HPDE6-E6E7 (cell line): Measurements from ENCODE around the gene MAFF.

ENCODE experiments used
- DNase-seq: peaks from one replicate; pipeline ENCODE4 v3.0.0; 2011; ENCODE audit warnings: missing footprints; ENCODE audit errors: extremely low spot score

The MAFF gene

GRCh38 chr22:38203855-38204514 is 2.2 kb downstream of the MAFF start:
- DNase-seq: no peak

GRCh38 chr22:38204784-38205183 is 3.0 kb downstream of the MAFF start:
- no peak for DNase-seq

- DNase-seq: no peak
Measured at GRCh38 chr22:38205261-38206128, 3.7 kb downstream of the MAFF start.

GRCh38 chr22:38207898-38208432 is 6.2 kb downstream of the MAFF start:
- DNase-seq: no peak

- DNase-seq: no peak
Measured at GRCh38 chr22:38208551-38208968, 6.8 kb downstream of the MAFF start.

- no peak for DNase-seq
Measured at GRCh38 chr22:38211556-38211955, 9.8 kb downstream of the MAFF start.

GRCh38 chr22:38212442-38212841 is 10.6 kb downstream of the MAFF start:
- DNase-seq: no peak

GRCh38 chr22:38213319-38213989 is 11.7 kb downstream of the MAFF start:
- DNase-seq: no peak

- DNase-seq: no peak
Measured at GRCh38 chr22:38213990-38214301, 12.2 kb downstream of the MAFF start.

- no peak for DNase-seq
Measured at GRCh38 chr22:38214302-38215056, 12.7 kb downstream of the MAFF start.

- DNase-seq: no peak
Measured at GRCh38 chr22:38215156-38216038, 13.6 kb downstream of the MAFF start.

GRCh38 chr22:38218661-38219622 is 17.1 kb downstream of the MAFF start:
- no peak for DNase-seq

- DNase-seq: no peak
Measured at GRCh38 chr22:38219632-38220031, 17.8 kb downstream of the MAFF start.

GRCh38 chr22:38220163-38220562 is 18.4 kb downstream of the MAFF start:
- DNase-seq: no peak

- no peak for DNase-seq
Measured at GRCh38 chr22:38220653-38221386, 19.0 kb downstream of the MAFF start.

- DNase-seq: no peak
Measured at GRCh38 chr22:38221407-38221806, 19.6 kb downstream of the MAFF start.

- no peak for DNase-seq
Measured at GRCh38 chr22:38221908-38222796, 20.4 kb downstream of the MAFF start.

- no peak for DNase-seq
Measured at GRCh38 chr22:38222797-38223119, 21.0 kb downstream of the MAFF start.
